ENCODE data around the gene FOXS1. TPM values are rescaled to one million over a fixed set of nuclear protein-coding genes. Genes with fewer than 3 reads are reported as not detected.

FOXS1 gene
- total and polyA plus RNA-seq, 10 of the 15 experiments (the other 5 are each of a cell fraction or from before 2014, with no cell fraction given): not detected

- TF ChIP-seq, protein P1, sequence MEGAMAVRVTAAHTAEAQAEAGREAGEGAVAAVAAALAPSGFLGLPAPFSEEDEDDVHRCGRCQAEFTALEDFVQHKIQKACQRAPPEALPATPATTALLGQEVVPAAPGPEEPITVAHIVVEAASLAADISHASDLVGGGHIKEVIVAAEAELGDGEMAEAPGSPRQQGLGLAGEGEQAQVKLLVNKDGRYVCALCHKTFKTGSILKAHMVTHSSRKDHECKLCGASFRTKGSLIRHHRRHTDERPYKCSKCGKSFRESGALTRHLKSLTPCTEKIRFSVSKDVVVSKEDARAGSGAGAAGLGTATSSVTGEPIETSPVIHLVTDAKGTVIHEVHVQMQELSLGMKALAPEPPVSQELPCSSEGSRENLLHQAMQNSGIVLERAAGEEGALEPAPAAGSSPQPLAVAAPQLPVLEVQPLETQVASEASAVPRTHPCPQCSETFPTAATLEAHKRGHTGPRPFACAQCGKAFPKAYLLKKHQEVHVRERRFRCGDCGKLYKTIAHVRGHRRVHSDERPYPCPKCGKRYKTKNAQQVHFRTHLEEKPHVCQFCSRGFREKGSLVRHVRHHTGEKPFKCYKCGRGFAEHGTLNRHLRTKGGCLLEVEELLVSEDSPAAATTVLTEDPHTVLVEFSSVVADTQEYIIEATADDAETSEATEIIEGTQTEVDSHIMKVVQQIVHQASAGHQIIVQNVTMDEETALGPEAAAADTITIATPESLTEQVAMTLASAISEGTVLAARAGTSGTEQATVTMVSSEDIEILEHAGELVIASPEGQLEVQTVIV (IDR thresholded peaks at IDR 0.05; ENCODE audit: borderline replicate concordance, partially characterized antibody): no peak
- TF ChIP-seq, protein P2, sequence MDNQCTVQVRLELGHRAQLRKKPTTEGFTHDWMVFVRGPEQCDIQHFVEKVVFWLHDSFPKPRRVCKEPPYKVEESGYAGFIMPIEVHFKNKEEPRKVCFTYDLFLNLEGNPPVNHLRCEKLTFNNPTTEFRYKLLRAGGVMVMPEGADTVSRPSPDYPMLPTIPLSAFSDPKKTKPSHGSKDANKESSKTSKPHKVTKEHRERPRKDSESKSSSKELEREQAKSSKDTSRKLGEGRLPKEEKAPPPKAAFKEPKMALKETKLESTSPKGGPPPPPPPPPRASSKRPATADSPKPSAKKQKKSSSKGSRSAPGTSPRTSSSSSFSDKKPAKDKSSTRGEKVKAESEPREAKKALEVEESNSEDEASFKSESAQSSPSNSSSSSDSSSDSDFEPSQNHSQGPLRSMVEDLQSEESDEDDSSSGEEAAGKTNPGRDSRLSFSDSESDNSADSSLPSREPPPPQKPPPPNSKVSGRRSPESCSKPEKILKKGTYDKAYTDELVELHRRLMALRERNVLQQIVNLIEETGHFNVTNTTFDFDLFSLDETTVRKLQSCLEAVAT (IDR thresholded peaks at IDR 0.05): no peak
- TF ChIP-seq MEF2B (IDR thresholded peaks at IDR 0.05; ENCODE audit: partially characterized antibody, poor library complexity, severe bottlenecking) (no peak), RELB (IDR thresholded peaks at IDR 0.05; ENCODE audit: low read depth) (no peak), ETV6 (conservative IDR thresholded peaks at IDR 0.05 in 1 of 2, IDR thresholded peaks at IDR 0.05 in 1 of 2; ENCODE audit: borderline replicate concordance in 1 of 2, low read depth in 1 of 2) (no peak), NKRF (conservative IDR thresholded peaks at IDR 0.05) (no peak), RB1 (IDR thresholded peaks at IDR 0.05; ENCODE audit: borderline replicate concordance) (no peak), ASH2L (IDR thresholded peaks at IDR 0.05; ENCODE audit: borderline replicate concordance, low read depth) (no peak), GABPA (IDR thresholded peaks at IDR 0.05; ENCODE audit: low read depth) (no peak)
- DNase-seq (ENCODE audit: low read depth, low spot score): no peak
- ChIA-PET RAD21 (ENCODE audit: unreplicated experiment) (no interaction called here), CTCF (interaction anchor here (0.5 kb wide), 1 partner anchor 58 kb away, joined by 3 read pairs; no protein-coding TSS in a partner anchor), SMC1A (ENCODE audit: uncharacterized antibody, unreplicated experiment) (no interaction called here), POLR2A (no interaction called here)
- BruUV-seq (replicated peaks): no TSS peak
- no peak overlapping the region for H3K9ac ChIP-seq (ENCODE audit: control insufficient read depth, insufficient read depth, low read length)
- H4K20me1 ChIP-seq (ENCODE audit: control insufficient read depth, insufficient read depth): no peaks in the 10 kb centered on the region
- ATAC-seq: no peak
- H2AFZ ChIP-seq (ENCODE audit: control insufficient read depth, low read depth, low read length): no peak overlapping the region
- 87% methylated on average over 7 of the region's 7 CpGs for WGBS (ENCODE audit: insufficient coverage, insufficient replicate concordance, low lambda C conversion rate, missing lambda C conversion rate)
- in situ Hi-C loops (cut with MboI): no loop called here
- H3K4me3 ChIP-seq: no peak overlapping the region
- no peaks in the 10 kb centered on the region for H3K4me1 ChIP-seq (ENCODE audit: control insufficient read depth, insufficient read depth, low read length)
- H3K27me3 ChIP-seq (replicated peaks in 1 of 2; ENCODE audit: control insufficient read depth in 2 of 2, insufficient read depth in 2 of 2, low read length in 1 of 2): no peaks in the 10 kb centered on the region
- no peak overlapping the region for H3K4me2 ChIP-seq (ENCODE audit: control insufficient read depth, insufficient read depth)
- H3K36me3 ChIP-seq (ENCODE audit: control insufficient read depth in 2 of 2, insufficient read depth in 2 of 2, low read length in 1 of 2): peaks cover 20 to 26% of the 10 kb centered on the region in 2 experiments
- H3K9me3 ChIP-seq (replicated peaks; ENCODE audit: control insufficient read depth, insufficient read depth, low read length): no peaks in the 10 kb centered on the region
- intact Hi-C loops (cut with micrococcal nuclease; ENCODE audit: unreplicated experiment): no loop called here
- no peaks in the 10 kb centered on the region for H3K79me2 ChIP-seq (ENCODE audit: control insufficient read depth, insufficient read depth, low read length)
- H3K27ac ChIP-seq (ENCODE audit: control insufficient read depth, insufficient read depth): no peak overlapping the region
- no peak for FAIRE-seq
Measured at GRCh38 chr20:31801508-31801907, 43.9 kb downstream of the FOXS1 start.

Data from GM12878 (cell line).